ENCODE data around the gene MYH7. TPM values are rescaled to one million over a fixed set of nuclear protein-coding genes. Genes with fewer than 3 reads are reported as not detected.
"Not testable (repeated sequence)": the region's sequence is repeated elsewhere in the genome, so short reads cannot be mapped to it uniquely, and the experiment has no call there.

The MYH7 gene
- total and polyA plus RNA-seq, 8 donors: 0.23 to 4.9 (median 2.4) TPM; not detected in 4

- 84 to 88% (median 86%) methylated on average over 17 to 21 of the region's 21 CpGs for WGBS, 5 donors
- Histone ChIP-seq H3K4me1 (no peaks in the 10 kb centered on the region), H3K9me3 (no peaks in the 10 kb centered on the region), H3K36me3 (no peaks in the 10 kb centered on the region), H3K27me3 (peaks cover 0 to 13% (median 0%) of the 10 kb centered on the region in 3 donors), H3K27ac (no peak overlapping the region), H3K4me3 (no peak overlapping the region)
- TF ChIP-seq POLR2A (IDR thresholded peaks at IDR 0.05) (no peak), POLR2AphosphoS5 (IDR thresholded peaks at IDR 0.05) (no peak), EP300 (IDR thresholded peaks at IDR 0.05) (no peak), CTCF (IDR thresholded peaks at IDR 0.05) (no peak)
- DNase-seq: no peak
- intact Hi-C loops (cut with DNase I; ENCODE audit: low total_unique reads): no loop called here
Observed at GRCh38 chr14:23418021-23418420, 17.4 kb downstream of the MYH7 start.

GRCh38 chr14:23417269-23417668, 18.2 kb downstream of the MYH7 start:
- H3K4me1 ChIP-seq; H3K36me3 ChIP-seq; H3K4me3 ChIP-seq; H3K27ac ChIP-seq; H3K9me3 ChIP-seq; DNase-seq; intact Hi-C loops (cut with DNase I; ENCODE audit: low total_unique reads): not testable (repeated sequence)
- peaks cover 0 to 13% (median 0%) of the 10 kb centered on the region in 3 donors for H3K27me3 ChIP-seq
- WGBS, 5 donors: 78 to 87% (median 81%) methylated on average over 11 to 12 of the region's 12 CpGs

GRCh38 chr14:23416801-23417200, 18.7 kb downstream of the MYH7 start:
- Histone ChIP-seq H3K4me3 (no peak overlapping the region), H3K4me1 (no peaks in the 10 kb centered on the region), H3K9me3 (no peaks in the 10 kb centered on the region), H3K27ac (no peak overlapping the region), H3K36me3 (no peaks in the 10 kb centered on the region), H3K27me3 (peaks cover 0 to 17% (median 0%) of the 10 kb centered on the region in 3 donors)
- intact Hi-C loops (cut with DNase I; ENCODE audit: low total_unique reads): no loop called here
- DNase-seq: no peak
- WGBS, 5 donors: 79 to 85% (median 81%) methylated on average over 11 of the region's 11 CpGs
- TF ChIP-seq POLR2AphosphoS5 (IDR thresholded peaks at IDR 0.05) (no peak), EP300 (IDR thresholded peaks at IDR 0.05) (no peak), CTCF (IDR thresholded peaks at IDR 0.05) (no peak), POLR2A (IDR thresholded peaks at IDR 0.05) (no peak)

GRCh38 chr14:23415821-23416778, 19.4 kb downstream of the MYH7 start:
- Histone ChIP-seq H3K4me3 (no peak overlapping the region), H3K27me3 (peaks cover 0 to 20% (median 0%) of the 10 kb centered on the region in 3 donors), H3K36me3 (no peaks in the 10 kb centered on the region), H3K9me3 (no peaks in the 10 kb centered on the region), H3K4me1 (no peaks in the 10 kb centered on the region), H3K27ac (no peak overlapping the region)
- no peak for TF ChIP-seq POLR2AphosphoS5 (IDR thresholded peaks at IDR 0.05)
- no peak for TF ChIP-seq EP300 (IDR thresholded peaks at IDR 0.05)
- no peak for TF ChIP-seq CTCF (IDR thresholded peaks at IDR 0.05)
- WGBS, 5 donors: 76 to 80% (median 77%) methylated on average over 17 to 21 of the region's 21 CpGs
- intact Hi-C loops (cut with DNase I; ENCODE audit: low total_unique reads): no loop called here
- DNase-seq: no peak
